ENCODE data around the gene LGALS13. TPM values are rescaled to one million over a fixed set of nuclear protein-coding genes. Genes with fewer than 3 reads are reported as not detected.

Gene LGALS13
- total and polyA plus RNA-seq, 2 donors (not counting 1 experiment from before 2014, with no cell fraction given), result not detected

DNA sequence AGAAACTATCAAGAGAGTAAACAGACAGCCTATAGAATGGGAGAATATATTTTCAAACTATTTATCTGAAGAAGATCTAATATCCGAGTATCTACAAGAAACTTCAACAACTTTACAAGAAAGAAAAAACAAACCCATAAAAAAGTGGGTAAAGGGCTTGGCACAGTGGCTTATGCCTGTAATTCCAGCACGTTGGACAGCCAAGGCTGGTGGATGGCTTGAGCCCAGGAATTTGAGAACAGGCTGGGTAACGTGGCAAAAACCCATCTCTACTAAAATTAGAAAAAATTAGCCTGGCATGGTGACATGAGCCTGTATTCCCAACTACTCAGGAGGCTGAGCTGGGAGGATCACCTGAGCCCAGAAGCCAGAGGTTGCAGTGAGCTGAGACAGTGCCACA is 45.6 kb downstream of the LGALS13 start:
- Histone ChIP-seq H2AFZ (ENCODE audit: insufficient read depth, low read depth, low read length, poor library complexity, severe bottlenecking) (no peak overlapping the region), H3K4me3 (ENCODE audit: control extremely low read depth in 1 of 5, extremely low read depth in 1 of 5, insufficient read depth in 1 of 5, low read depth in 2 of 5, low read length in 4 of 5) (no peak overlapping the region), H3K4me2 (replicated peaks; ENCODE audit: low read depth, low read length, poor library complexity, severe bottlenecking) (no peak overlapping the region), H3K36me3 (replicated peaks in 1 of 2; ENCODE audit: control extremely low read depth in 1 of 2, control insufficient read depth in 1 of 2, extremely low read depth in 1 of 2, insufficient read depth in 2 of 2, low read length in 1 of 2) (no peaks in the 10 kb centered on the region), H3K9me3 (ENCODE audit: control extremely low read depth in 1 of 3, control insufficient read depth in 2 of 3, insufficient read depth in 1 of 3, low read length in 2 of 3) (no peaks in the 10 kb centered on the region), H3K79me2 (ENCODE audit: control insufficient read depth, insufficient read depth, low read length) (no peaks in the 10 kb centered on the region), H3K27ac (ENCODE audit: low read length in 2 of 2) (no peak overlapping the region), H3K4me1 (ENCODE audit: control insufficient read depth in 2 of 2, insufficient read depth in 2 of 2, low read length in 2 of 2) (no peaks in the 10 kb centered on the region), H4K20me1 (ENCODE audit: control insufficient read depth, insufficient read depth, low read length, poor library complexity, severe bottlenecking) (no peaks in the 10 kb centered on the region), H3K9ac (ENCODE audit: low read length) (no peak overlapping the region), H3K27me3 (replicated peaks in 1 of 4; ENCODE audit: control extremely low read depth in 1 of 4, control insufficient read depth in 3 of 4, insufficient read depth in 4 of 4, low read length in 3 of 4) (peaks cover 0 to 13% (median 9%) of the 10 kb centered on the region in 4 experiments)
- no peak for DNase-seq
- no peak overlapping the region for H3K27ac Mint-ChIP-seq
- H3K4me1 Mint-ChIP-seq, result no peaks in the 10 kb centered on the region
- WGBS (ENCODE audit: insufficient coverage), result 20% methylated on average over 1 of the region's 3 CpGs
- no peaks in the 10 kb centered on the region for H3K9me3 Mint-ChIP-seq (ENCODE audit: insufficient read depth)
- intact Hi-C loops (cut with micrococcal nuclease), result no loop called here
- no peak for TF ChIP-seq EZH2 (IDR thresholded peaks at IDR 0.05; ENCODE audit: borderline replicate concordance, insufficient read depth, low read depth, low read length, poor library complexity, severe bottlenecking)
- TF ChIP-seq, protein P1, sequence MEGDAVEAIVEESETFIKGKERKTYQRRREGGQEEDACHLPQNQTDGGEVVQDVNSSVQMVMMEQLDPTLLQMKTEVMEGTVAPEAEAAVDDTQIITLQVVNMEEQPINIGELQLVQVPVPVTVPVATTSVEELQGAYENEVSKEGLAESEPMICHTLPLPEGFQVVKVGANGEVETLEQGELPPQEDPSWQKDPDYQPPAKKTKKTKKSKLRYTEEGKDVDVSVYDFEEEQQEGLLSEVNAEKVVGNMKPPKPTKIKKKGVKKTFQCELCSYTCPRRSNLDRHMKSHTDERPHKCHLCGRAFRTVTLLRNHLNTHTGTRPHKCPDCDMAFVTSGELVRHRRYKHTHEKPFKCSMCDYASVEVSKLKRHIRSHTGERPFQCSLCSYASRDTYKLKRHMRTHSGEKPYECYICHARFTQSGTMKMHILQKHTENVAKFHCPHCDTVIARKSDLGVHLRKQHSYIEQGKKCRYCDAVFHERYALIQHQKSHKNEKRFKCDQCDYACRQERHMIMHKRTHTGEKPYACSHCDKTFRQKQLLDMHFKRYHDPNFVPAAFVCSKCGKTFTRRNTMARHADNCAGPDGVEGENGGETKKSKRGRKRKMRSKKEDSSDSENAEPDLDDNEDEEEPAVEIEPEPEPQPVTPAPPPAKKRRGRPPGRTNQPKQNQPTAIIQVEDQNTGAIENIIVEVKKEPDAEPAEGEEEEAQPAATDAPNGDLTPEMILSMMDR (IDR thresholded peaks at IDR 0.05), result no peak
- H3K27me3 Mint-ChIP-seq, result peaks cover 61% of the 10 kb centered on the region
- POLR2A ChIA-PET, result no interaction called here
- no peak for ATAC-seq (ENCODE audit: low read depth)
- no peak overlapping the region for H3K4me3 Mint-ChIP-seq
- CTCF ChIA-PET, result no interaction called here

DNA sequence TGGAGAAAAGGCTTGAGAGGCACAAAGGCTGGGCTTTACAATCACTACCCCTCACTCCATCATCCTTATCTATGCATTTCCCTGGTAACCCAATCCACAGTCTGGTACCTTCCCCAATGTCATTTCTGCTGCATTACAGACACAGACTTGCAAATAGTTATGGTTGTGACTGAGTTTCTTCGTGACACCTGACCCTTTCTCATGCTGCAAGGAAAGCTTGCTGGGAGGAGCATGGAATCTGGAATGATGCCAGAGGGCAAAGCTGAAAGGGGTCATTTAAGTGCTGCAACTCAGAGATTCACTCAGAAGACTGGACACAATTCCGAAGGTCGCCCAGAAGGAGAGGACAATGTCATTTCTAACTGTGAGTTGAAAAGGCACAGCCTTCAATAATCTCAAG is 53.3 kb downstream of the LGALS13 start, which contains the start of gene LGALS16:
TSS of gene LGALS16 (plus strand) at position 301 of the 400 bp plus-strand sequence. CDS start at position 350, 49 bp downstream.
- H3K27ac Mint-ChIP-seq, result no peak within 1 kb of the TSS
- Histone ChIP-seq H3K4me2 (replicated peaks; ENCODE audit: low read depth, low read length, poor library complexity, severe bottlenecking) (no peak within 1 kb of the TSS), H3K9me3 (ENCODE audit: control extremely low read depth in 1 of 3, control insufficient read depth in 2 of 3, insufficient read depth in 1 of 3, low read length in 2 of 3) (no peaks in the 10 kb centered on the region), H3K79me2 (ENCODE audit: control insufficient read depth, insufficient read depth, low read length) (no peaks in the 10 kb centered on the region), H3K27me3 (replicated peaks in 1 of 4; ENCODE audit: control extremely low read depth in 1 of 4, control insufficient read depth in 3 of 4, insufficient read depth in 4 of 4, low read length in 3 of 4) (peaks cover 0 to 6% (median 1%) of the 10 kb centered on the region in 4 experiments), H3K9ac (ENCODE audit: low read length) (no peak within 1 kb of the TSS), H3K36me3 (replicated peaks in 1 of 2; ENCODE audit: control extremely low read depth in 1 of 2, control insufficient read depth in 1 of 2, extremely low read depth in 1 of 2, insufficient read depth in 2 of 2, low read length in 1 of 2) (no peaks in the 10 kb centered on the region), H3K27ac (ENCODE audit: low read length in 2 of 2) (no peak within 1 kb of the TSS), H2AFZ (ENCODE audit: insufficient read depth, low read depth, low read length, poor library complexity, severe bottlenecking) (no peak within 1 kb of the TSS), H3K4me1 (ENCODE audit: control insufficient read depth in 2 of 2, insufficient read depth in 2 of 2, low read length in 2 of 2) (no peaks in the 10 kb centered on the region), H3K4me3 (ENCODE audit: control extremely low read depth in 1 of 5, extremely low read depth in 1 of 5, insufficient read depth in 1 of 5, low read depth in 2 of 5, low read length in 4 of 5) (no peak within 1 kb of the TSS), H4K20me1 (ENCODE audit: control insufficient read depth, insufficient read depth, low read length, poor library complexity, severe bottlenecking) (no peaks in the 10 kb centered on the region)
- H3K4me3 Mint-ChIP-seq, result no peak within 1 kb of the TSS
- ChIA-PET CTCF (no interaction called here), POLR2A (no interaction called here)
- no peak for TF ChIP-seq EZH2 (IDR thresholded peaks at IDR 0.05; ENCODE audit: borderline replicate concordance, insufficient read depth, low read depth, low read length, poor library complexity, severe bottlenecking)
- TF ChIP-seq, protein P1 (IDR thresholded peaks at IDR 0.05), result no peak
- H3K27me3 Mint-ChIP-seq, result peaks cover 67% of the 10 kb centered on the region
- DNase-seq (no peak), ATAC-seq (ENCODE audit: low read depth) (no peak)
- H3K9me3 Mint-ChIP-seq (ENCODE audit: insufficient read depth), result no peaks in the 10 kb centered on the region
- H3K4me1 Mint-ChIP-seq, result no peaks in the 10 kb centered on the region
- WGBS (ENCODE audit: insufficient coverage), result no CpG with 5 or more reads among the region's 3 CpGs
- intact Hi-C loops (cut with micrococcal nuclease), result no loop called here

Small RNA genes within 50 kb of the gene (small RNA-seq; reads per million reads assigned to genes)
- not detected for gene AC005176.2 (ENCODE audit: insufficient read length, low read depth, low replicate concordance)
- gene RPS29P24 (ENCODE audit: insufficient read length, low read depth, low replicate concordance), result not detected
- gene RPS29P25 (ENCODE audit: insufficient read length, low read depth, low replicate concordance), result not detected
- gene RPS29P26 (ENCODE audit: insufficient read length, low read depth, low replicate concordance), result not detected
- not detected for gene RPS29P30 (ENCODE audit: insufficient read length, low read depth, low replicate concordance)

Other genes starting within 250 kb of the LGALS13 start
- 54.6 and 59.9 TPM in 2 replicates for gene PAF1, start 211.4 kb upstream of the LGALS13 start, total RNA-seq
- 387 and 819 TPM in 2 replicates for gene PAF1, start 211.4 kb upstream of the LGALS13 start, polyA plus RNA-seq
- gene MED29, start 211.1 kb upstream of the LGALS13 start, total RNA-seq, result 47.5 and 53.0 TPM in 2 replicates
- gene MED29, start 211.1 kb upstream of the LGALS13 start, polyA plus RNA-seq, result 33.0 and 36.3 TPM in 2 replicates
- 252 and 260 TPM in 2 replicates for gene ZFP36, start 195.7 kb upstream of the LGALS13 start, total RNA-seq
- 1,123 and 1,633 TPM in 2 replicates for gene ZFP36, start 195.7 kb upstream of the LGALS13 start, polyA plus RNA-seq
- 154 and 167 TPM in 2 replicates for gene PLEKHG2, start 189.9 kb upstream of the LGALS13 start, total RNA-seq
- gene PLEKHG2, start 189.9 kb upstream of the LGALS13 start, polyA plus RNA-seq, result 27.0 and 32.3 TPM in 2 replicates
- 3,766 and 3,910 TPM in 2 replicates for gene RPS16, start 166.6 kb upstream of the LGALS13 start, total RNA-seq
- 5,199 and 6,448 TPM in 2 replicates for gene RPS16, start 166.6 kb upstream of the LGALS13 start, polyA plus RNA-seq
- 195 and 203 TPM in 2 replicates for gene SUPT5H, start 156.9 kb upstream of the LGALS13 start, total RNA-seq
- 119 and 197 TPM in 2 replicates for gene SUPT5H, start 156.9 kb upstream of the LGALS13 start, polyA plus RNA-seq
- gene TIMM50, start 121.7 kb upstream of the LGALS13 start, total RNA-seq, result 52.3 and 55.3 TPM in 2 replicates
- gene TIMM50, start 121.7 kb upstream of the LGALS13 start, polyA plus RNA-seq, result 25.7 and 27.9 TPM in 2 replicates
- gene DLL3, start 103.6 kb upstream of the LGALS13 start, total RNA-seq, result 0.41 and 1.1 TPM in 2 replicates
- 0.30 and 0.46 TPM in 2 replicates for gene DLL3, start 103.6 kb upstream of the LGALS13 start, polyA plus RNA-seq
- not detected in 2 replicates for gene SELENOV, start 87.4 kb upstream of the LGALS13 start, total RNA-seq
- not detected in 2 replicates for gene SELENOV, start 87.4 kb upstream of the LGALS13 start, polyA plus RNA-seq
- 6.0 and 7.6 TPM in 2 replicates for gene EID2B, start 69.7 kb upstream of the LGALS13 start, total RNA-seq
- gene EID2B, start 69.7 kb upstream of the LGALS13 start, polyA plus RNA-seq, result 2.1 and 3.0 TPM in 2 replicates
- gene EID2, start 62.4 kb upstream of the LGALS13 start, total RNA-seq, result 13.8 and 14.1 TPM in 2 replicates
- gene EID2, start 62.4 kb upstream of the LGALS13 start, polyA plus RNA-seq, result 5.2 and 6.2 TPM in 2 replicates
- not detected in 2 replicates for gene LGALS16, start 53.4 kb downstream of the LGALS13 start, total RNA-seq
- gene LGALS16, start 53.4 kb downstream of the LGALS13 start, polyA plus RNA-seq, result not detected in 2 replicates
- not detected in 2 replicates for gene LGALS14, start 102.0 kb downstream of the LGALS13 start, total RNA-seq
- not detected in 2 replicates for gene LGALS14, start 102.0 kb downstream of the LGALS13 start, polyA plus RNA-seq
- gene CLC, start 135.5 kb downstream of the LGALS13 start, total RNA-seq, result not detected in 2 replicates
- gene CLC, start 135.5 kb downstream of the LGALS13 start, polyA plus RNA-seq, result 0.33 TPM in 1 of 2 replicates, not detected in the other
- not detected in 2 replicates for gene LEUTX, start 176.3 kb downstream of the LGALS13 start, total RNA-seq
- gene LEUTX, start 176.3 kb downstream of the LGALS13 start, polyA plus RNA-seq, result not detected in 2 replicates
- 36.6 and 44.4 TPM in 2 replicates for gene DYRK1B, start 231.6 kb downstream of the LGALS13 start, total RNA-seq
- 18.7 and 26.1 TPM in 2 replicates for gene DYRK1B, start 231.6 kb downstream of the LGALS13 start, polyA plus RNA-seq
- gene FBL, start 243.9 kb downstream of the LGALS13 start, total RNA-seq, result 253 and 254 TPM in 2 replicates
- 320 and 376 TPM in 2 replicates for gene FBL, start 243.9 kb downstream of the LGALS13 start, polyA plus RNA-seq

Data from B cell (primary cell).